Measurements from ENCODE around the gene STXBP6.

The STXBP6 gene

GRCh38 chr14:24920265-24921075 is 129.5 kb downstream of the STXBP6 start:
- DNase-seq: peak; percentile 32 to 58 (median 35)
- ChIA-PET POLR2A (no interaction called here), CTCF (no interaction called here)
- Histone ChIP-seq H3K36me3 (ENCODE audit: control insufficient read depth in 4 of 4, insufficient read depth in 4 of 4, low read length in 3 of 4) (no peaks in the 10 kb centered on the region), H3K4me1 (ENCODE audit: control extremely low read depth in 1 of 4, control insufficient read depth in 4 of 4, insufficient read depth in 4 of 4, low read length in 3 of 4) (peaks cover 2 to 29% (median 7%) of the 10 kb centered on the region in 4 experiments), H3K9me3 (ENCODE audit: control extremely low read depth in 1 of 5, control insufficient read depth in 4 of 5, insufficient read depth in 2 of 5, low read depth in 1 of 5, low read length in 4 of 5) (no peaks in the 10 kb centered on the region), H3K27me3 (replicated peaks in 2 of 5; ENCODE audit: control insufficient read depth in 4 of 5, insufficient read depth in 5 of 5, low read length in 4 of 5) (no peaks in the 10 kb centered on the region), H3K4me3 (ENCODE audit: control insufficient read depth in 1 of 7, extremely low read depth in 1 of 7, insufficient read depth in 4 of 7, low read depth in 2 of 7, low read length in 6 of 7) (peak overlapping the region in 1 of 7 experiments; percentile 17), H3K27ac (ENCODE audit: insufficient read depth in 1 of 2, low read depth in 1 of 2, low read length in 2 of 2, poor library complexity in 1 of 2, severe bottlenecking in 2 of 2) (peak overlapping the region in 1 of 2 experiments; percentile 0)
- 18% methylated on average over 2 of the region's 4 CpGs for WGBS (ENCODE audit: insufficient coverage)

- CTCF ChIA-PET: no interaction called here
- no CpG with 5 or more reads among the region's 4 CpGs for WGBS (ENCODE audit: insufficient coverage)
- H3K9me3 ChIP-seq (ENCODE audit: control extremely low read depth in 1 of 5, control insufficient read depth in 4 of 5, insufficient read depth in 2 of 5, low read depth in 1 of 5, low read length in 4 of 5): no peaks in the 10 kb centered on the region
- no peak overlapping the region for H3K27ac ChIP-seq (ENCODE audit: insufficient read depth in 1 of 2, low read depth in 1 of 2, low read length in 2 of 2, poor library complexity in 1 of 2, severe bottlenecking in 2 of 2)
- no peaks in the 10 kb centered on the region for H3K36me3 ChIP-seq (ENCODE audit: control insufficient read depth in 4 of 4, insufficient read depth in 4 of 4, low read length in 3 of 4)
- POLR2A ChIA-PET: no interaction called here
- no peaks in the 10 kb centered on the region for H3K27me3 ChIP-seq (replicated peaks in 2 of 5; ENCODE audit: control insufficient read depth in 4 of 5, insufficient read depth in 5 of 5, low read length in 4 of 5)
- DNase-seq: peak in 1 of 3 donors; percentile 7
- H3K4me1 ChIP-seq (ENCODE audit: control extremely low read depth in 1 of 4, control insufficient read depth in 4 of 4, insufficient read depth in 4 of 4, low read length in 3 of 4): peaks cover 2 to 29% (median 7%) of the 10 kb centered on the region in 4 experiments
- H3K4me3 ChIP-seq (ENCODE audit: control insufficient read depth in 1 of 7, extremely low read depth in 1 of 7, insufficient read depth in 4 of 7, low read depth in 2 of 7, low read length in 6 of 7): no peak overlapping the region
Measured at GRCh38 chr14:24918822-24919221, 131.1 kb downstream of the STXBP6 start.

GRCh38 chr14:24915958-24916595 is 133.9 kb downstream of the STXBP6 start:
- peaks cover 3 to 24% (median 8%) of the 10 kb centered on the region in 4 experiments for H3K4me1 ChIP-seq (ENCODE audit: control extremely low read depth in 1 of 4, control insufficient read depth in 4 of 4, insufficient read depth in 4 of 4, low read length in 3 of 4)
- ChIA-PET CTCF (no interaction called here), POLR2A (no interaction called here)
- H3K4me3 ChIP-seq (ENCODE audit: control insufficient read depth in 1 of 7, extremely low read depth in 1 of 7, insufficient read depth in 4 of 7, low read depth in 2 of 7, low read length in 6 of 7): no peak overlapping the region
- no peaks in the 10 kb centered on the region for H3K36me3 ChIP-seq (ENCODE audit: control insufficient read depth in 4 of 4, insufficient read depth in 4 of 4, low read length in 3 of 4)
- DNase-seq: no peak
- H3K27ac ChIP-seq (ENCODE audit: insufficient read depth in 1 of 2, low read depth in 1 of 2, low read length in 2 of 2, poor library complexity in 1 of 2, severe bottlenecking in 2 of 2): no peak overlapping the region
- WGBS (ENCODE audit: insufficient coverage): 89% methylated on average over 1 of the region's 2 CpGs
- no peaks in the 10 kb centered on the region for H3K9me3 ChIP-seq (ENCODE audit: control extremely low read depth in 1 of 5, control insufficient read depth in 4 of 5, insufficient read depth in 2 of 5, low read depth in 1 of 5, low read length in 4 of 5)
- H3K27me3 ChIP-seq (replicated peaks in 2 of 5; ENCODE audit: control insufficient read depth in 4 of 5, insufficient read depth in 5 of 5, low read length in 4 of 5): no peaks in the 10 kb centered on the region

GRCh38 chr14:24915403-24915921 is 134.5 kb downstream of the STXBP6 start:
- no peak overlapping the region for H3K27ac ChIP-seq (ENCODE audit: insufficient read depth in 1 of 2, low read depth in 1 of 2, low read length in 2 of 2, poor library complexity in 1 of 2, severe bottlenecking in 2 of 2)
- no peak for DNase-seq
- H3K4me1 ChIP-seq (ENCODE audit: control extremely low read depth in 1 of 4, control insufficient read depth in 4 of 4, insufficient read depth in 4 of 4, low read length in 3 of 4): peaks cover 2 to 19% (median 5%) of the 10 kb centered on the region in 4 experiments
- no peak overlapping the region for H3K4me3 ChIP-seq (ENCODE audit: control insufficient read depth in 1 of 7, extremely low read depth in 1 of 7, insufficient read depth in 4 of 7, low read depth in 2 of 7, low read length in 6 of 7)
- H3K36me3 ChIP-seq (ENCODE audit: control insufficient read depth in 4 of 4, insufficient read depth in 4 of 4, low read length in 3 of 4): no peaks in the 10 kb centered on the region
- WGBS (ENCODE audit: insufficient coverage): no CpG with 5 or more reads among the region's 1 CpG
- no peaks in the 10 kb centered on the region for H3K27me3 ChIP-seq (replicated peaks in 2 of 5; ENCODE audit: control insufficient read depth in 4 of 5, insufficient read depth in 5 of 5, low read length in 4 of 5)
- no peaks in the 10 kb centered on the region for H3K9me3 ChIP-seq (ENCODE audit: control extremely low read depth in 1 of 5, control insufficient read depth in 4 of 5, insufficient read depth in 2 of 5, low read depth in 1 of 5, low read length in 4 of 5)
- ChIA-PET CTCF (interaction anchor here (1.7 kb wide), 1 partner anchor 30 kb away, joined by 4 read pairs; no protein-coding TSS in a partner anchor), POLR2A (no interaction called here)

- Histone ChIP-seq H3K27ac (ENCODE audit: insufficient read depth in 1 of 2, low read depth in 1 of 2, low read length in 2 of 2, poor library complexity in 1 of 2, severe bottlenecking in 2 of 2) (no peak overlapping the region), H3K9me3 (ENCODE audit: control extremely low read depth in 1 of 5, control insufficient read depth in 4 of 5, insufficient read depth in 2 of 5, low read depth in 1 of 5, low read length in 4 of 5) (no peaks in the 10 kb centered on the region), H3K27me3 (replicated peaks in 2 of 5; ENCODE audit: control insufficient read depth in 4 of 5, insufficient read depth in 5 of 5, low read length in 4 of 5) (no peaks in the 10 kb centered on the region), H3K4me1 (ENCODE audit: control extremely low read depth in 1 of 4, control insufficient read depth in 4 of 4, insufficient read depth in 4 of 4, low read length in 3 of 4) (peaks cover 2 to 10% (median 4%) of the 10 kb centered on the region in 4 experiments), H3K4me3 (ENCODE audit: control insufficient read depth in 1 of 7, extremely low read depth in 1 of 7, insufficient read depth in 4 of 7, low read depth in 2 of 7, low read length in 6 of 7) (no peak overlapping the region), H3K36me3 (ENCODE audit: control insufficient read depth in 4 of 4, insufficient read depth in 4 of 4, low read length in 3 of 4) (no peaks in the 10 kb centered on the region)
- POLR2A ChIA-PET: no interaction called here
- no peak for DNase-seq
- WGBS (ENCODE audit: insufficient coverage): 100% methylated on average over 1 of the region's 1 CpG
- CTCF ChIA-PET: interaction anchor here (1.7 kb wide), 1 partner anchor 29 kb away, joined by 4 read pairs; no protein-coding TSS in a partner anchor
Measured at GRCh38 chr14:24913746-24914145, 136.2 kb downstream of the STXBP6 start.

GRCh38 chr14:24913021-24913420 is 136.9 kb downstream of the STXBP6 start:
- POLR2A ChIA-PET: no interaction called here

More at GRCh38 chr14:24913021-24913420, 136.9 kb downstream of the STXBP6 start:
- CTCF ChIA-PET: no interaction called here
- no peaks in the 10 kb centered on the region for H3K9me3 ChIP-seq (ENCODE audit: control extremely low read depth in 1 of 5, control insufficient read depth in 4 of 5, insufficient read depth in 2 of 5, low read depth in 1 of 5, low read length in 4 of 5)
- no peak for DNase-seq
- no peaks in the 10 kb centered on the region for H3K36me3 ChIP-seq (ENCODE audit: control insufficient read depth in 4 of 4, insufficient read depth in 4 of 4, low read length in 3 of 4)
- H3K27ac ChIP-seq (ENCODE audit: insufficient read depth in 1 of 2, low read depth in 1 of 2, low read length in 2 of 2, poor library complexity in 1 of 2, severe bottlenecking in 2 of 2): no peak overlapping the region
- WGBS (ENCODE audit: insufficient coverage): 100% methylated on average over 1 of the region's 1 CpG
- peaks cover 2 to 8% (median 4%) of the 10 kb centered on the region in 4 experiments for H3K4me1 ChIP-seq (ENCODE audit: control extremely low read depth in 1 of 4, control insufficient read depth in 4 of 4, insufficient read depth in 4 of 4, low read length in 3 of 4)
- H3K4me3 ChIP-seq (ENCODE audit: control insufficient read depth in 1 of 7, extremely low read depth in 1 of 7, insufficient read depth in 4 of 7, low read depth in 2 of 7, low read length in 6 of 7): no peak overlapping the region
- no peaks in the 10 kb centered on the region for H3K27me3 ChIP-seq (replicated peaks in 2 of 5; ENCODE audit: control insufficient read depth in 4 of 5, insufficient read depth in 5 of 5, low read length in 4 of 5)
